Activated CD8-positive, alpha-beta memory T cell treated with anti-CD3 and anti-CD28 coated beads, Interleukin-2, amount 10 ng/mL, durations not matched to agents 7 days and 5 days (primary cell): ENCODE data around the gene BLCAP. TPM values are rescaled to one million over a fixed set of nuclear protein-coding genes. Genes with fewer than 3 reads are reported as not detected.

ENCODE experiments used
- ATAC-seq: fragments of 150-1000 bp; cut with Tn5 transposase; one replicate; pipeline ENCODE4 v1.10.0; 2021; ENCODE audit warnings: moderate library complexity
- CTCF ChIA-PET: fragments of 350-600 bp; sonication (Branson Sonifier 250); formaldehyde crosslinking; loops from one replicate; lab custom pipeline; 2021; ENCODE audit warnings: antibody characterized with exemption; lab: Charles Lee
- DNase-seq: peaks from one replicate; pipeline ENCODE4 v3.0.0-alpha.2; 2020
- H3K27ac Mint-ChIP-seq: one replicate; pipeline ENCODE4 v1.8.0; 2021; ENCODE audit warnings: mild to moderate bottlenecking, mixed read lengths
- H3K27me3 Mint-ChIP-seq: one replicate; pipeline ENCODE4 v1.8.0; 2021; ENCODE audit warnings: mixed read lengths
- H3K36me3 Mint-ChIP-seq: one replicate; pipeline ENCODE4 v1.8.0; 2021; ENCODE audit warnings: mild to moderate bottlenecking, mixed read lengths
- H3K4me1 Mint-ChIP-seq: one replicate; pipeline ENCODE4 v1.8.0; 2021; ENCODE audit warnings: mixed read lengths
- H3K4me3 Mint-ChIP-seq: one replicate; pipeline ENCODE4 v1.8.0; 2021; ENCODE audit warnings: mild to moderate bottlenecking, moderate library complexity, mixed read lengths
- H3K9me3 Mint-ChIP-seq: one replicate; pipeline ENCODE4 v1.8.0; 2022; ENCODE audit warnings: low read depth, mixed read lengths
- total RNA-seq, 2 experiments: library from RNA; stranded (reverse); gene quantifications; one replicate each; pipeline ENCODE4 v1.2.3, GENCODE V29; 2021

Gene BLCAP
- total RNA-seq, 2 experiments from 2014 or later: 32.0 to 36.3 TPM

DNA sequence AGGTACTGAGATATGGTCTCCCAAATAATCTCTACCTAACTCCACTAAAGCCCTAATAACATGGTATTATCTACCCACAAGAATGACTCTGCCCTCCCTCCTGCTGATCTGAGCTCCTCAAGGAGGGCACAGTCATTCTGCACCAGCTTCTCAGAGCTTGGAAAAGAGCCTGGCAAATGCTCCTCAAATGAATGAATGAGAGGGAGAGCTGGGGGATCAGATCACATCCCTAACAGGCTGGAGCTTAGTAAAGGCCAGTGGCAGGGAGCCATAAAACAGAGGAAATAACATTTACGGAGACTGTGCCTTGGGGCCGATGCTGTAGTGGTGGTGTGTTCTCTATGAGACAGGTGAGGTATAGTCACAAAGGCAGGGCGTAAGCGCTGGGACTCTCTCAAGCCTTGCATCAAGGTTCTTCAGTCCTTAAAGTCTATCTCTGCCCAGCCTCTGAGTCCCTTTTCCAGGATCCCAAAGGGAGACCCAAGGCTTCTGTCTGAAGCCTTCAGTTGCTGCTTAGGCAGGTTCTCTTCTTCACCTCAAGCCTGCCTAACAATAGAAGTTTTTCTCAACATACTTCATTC is 13.8 kb downstream of the BLCAP start:
- H3K27ac Mint-ChIP-seq: no peak overlapping the region
- DNase-seq (no peak), ATAC-seq (no peak)
- H3K4me3 Mint-ChIP-seq: no peak overlapping the region
- H3K4me1 Mint-ChIP-seq: no peaks in the 10 kb centered on the region
- peaks cover 1% of the 10 kb centered on the region for H3K36me3 Mint-ChIP-seq
- CTCF ChIA-PET: no interaction called here
- H3K27me3 Mint-ChIP-seq: no peaks in the 10 kb centered on the region
- H3K9me3 Mint-ChIP-seq: no peaks in the 10 kb centered on the region

DNA sequence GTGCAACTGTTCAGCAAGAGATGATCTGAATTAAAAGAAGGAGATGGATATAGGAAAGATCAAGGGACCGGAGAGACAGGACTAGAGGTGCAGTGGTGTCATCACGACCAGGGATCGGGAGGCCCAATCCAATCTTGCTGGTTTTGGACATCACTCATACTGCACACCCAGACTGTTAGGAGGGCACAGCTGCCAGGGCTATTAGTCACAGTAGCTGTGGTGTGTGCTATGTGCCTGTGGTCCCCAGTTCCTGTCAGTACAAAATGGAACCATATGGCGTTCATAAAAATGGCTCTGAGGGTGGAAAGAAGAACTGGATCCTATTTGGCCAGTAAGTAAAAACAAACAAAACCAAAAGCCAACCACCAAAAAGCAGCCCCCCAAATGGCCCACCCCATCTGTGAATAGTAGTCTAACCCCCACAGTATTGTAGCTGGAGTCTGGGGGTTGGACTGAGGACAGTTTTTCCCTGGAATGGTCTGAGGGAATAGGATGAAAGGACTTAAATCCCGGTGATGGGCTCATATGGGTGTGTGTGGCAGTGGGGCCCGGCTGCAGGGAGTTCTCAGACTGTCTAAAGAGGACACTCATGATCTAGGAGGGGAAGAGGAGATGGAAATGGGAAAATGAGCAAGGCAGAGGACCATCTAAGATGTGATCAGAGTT is 15.9 kb downstream of the BLCAP start:
- no peak for ATAC-seq
- CTCF ChIA-PET: no interaction called here
- no peak overlapping the region for H3K4me3 Mint-ChIP-seq

GRCh38 chr20:37510226-37510625 is 17.4 kb downstream of the BLCAP start:
- DNase-seq (no peak), ATAC-seq (no peak)
- H3K36me3 Mint-ChIP-seq: peaks cover 2% of the 10 kb centered on the region
- no peak overlapping the region for H3K27ac Mint-ChIP-seq
- no peak overlapping the region for H3K4me3 Mint-ChIP-seq
- no peaks in the 10 kb centered on the region for H3K4me1 Mint-ChIP-seq
- no peaks in the 10 kb centered on the region for H3K27me3 Mint-ChIP-seq
- CTCF ChIA-PET: no interaction called here
- H3K9me3 Mint-ChIP-seq: no peaks in the 10 kb centered on the region

More for the DNA sequence above, 15.9 kb downstream of the BLCAP start:
- H3K27me3 Mint-ChIP-seq: no peaks in the 10 kb centered on the region
- H3K9me3 Mint-ChIP-seq: no peaks in the 10 kb centered on the region
- peaks cover 2% of the 10 kb centered on the region for H3K36me3 Mint-ChIP-seq
- DNase-seq: no peak
- no peaks in the 10 kb centered on the region for H3K4me1 Mint-ChIP-seq
- H3K27ac Mint-ChIP-seq: no peak overlapping the region

GRCh38 chr20:37506152-37506725 is 21.4 kb downstream of the BLCAP start:
- CTCF ChIA-PET: interaction anchor here (1.1 to 1.6 kb wide), 2 partner anchors 27 to 328 kb away, joined by 3 to 4 read pairs; partner anchors contain the start of gene RPN2
- Mint-ChIP-seq H3K36me3 (peaks cover 2% of the 10 kb centered on the region), H3K9me3 (no peaks in the 10 kb centered on the region), H3K27ac (no peak overlapping the region), H3K27me3 (no peaks in the 10 kb centered on the region), H3K4me3 (no peak overlapping the region), H3K4me1 (no peaks in the 10 kb centered on the region)
- no peak for ATAC-seq
- no peak for DNase-seq

GRCh38 chr20:37505263-37506151 is 22.2 kb downstream of the BLCAP start:
- H3K4me3 Mint-ChIP-seq: no peak overlapping the region
- H3K4me1 Mint-ChIP-seq: no peaks in the 10 kb centered on the region
- H3K36me3 Mint-ChIP-seq: peaks cover 2% of the 10 kb centered on the region
- ATAC-seq (no peak), DNase-seq (no peak)
- H3K27ac Mint-ChIP-seq: no peak overlapping the region
- no peaks in the 10 kb centered on the region for H3K27me3 Mint-ChIP-seq
- H3K9me3 Mint-ChIP-seq: no peaks in the 10 kb centered on the region
- CTCF ChIA-PET: interaction anchor here (1.6 kb wide), 1 partner anchor 327 kb away, joined by 4 read pairs; the partner anchor contains the start of gene RPN2

DNA sequence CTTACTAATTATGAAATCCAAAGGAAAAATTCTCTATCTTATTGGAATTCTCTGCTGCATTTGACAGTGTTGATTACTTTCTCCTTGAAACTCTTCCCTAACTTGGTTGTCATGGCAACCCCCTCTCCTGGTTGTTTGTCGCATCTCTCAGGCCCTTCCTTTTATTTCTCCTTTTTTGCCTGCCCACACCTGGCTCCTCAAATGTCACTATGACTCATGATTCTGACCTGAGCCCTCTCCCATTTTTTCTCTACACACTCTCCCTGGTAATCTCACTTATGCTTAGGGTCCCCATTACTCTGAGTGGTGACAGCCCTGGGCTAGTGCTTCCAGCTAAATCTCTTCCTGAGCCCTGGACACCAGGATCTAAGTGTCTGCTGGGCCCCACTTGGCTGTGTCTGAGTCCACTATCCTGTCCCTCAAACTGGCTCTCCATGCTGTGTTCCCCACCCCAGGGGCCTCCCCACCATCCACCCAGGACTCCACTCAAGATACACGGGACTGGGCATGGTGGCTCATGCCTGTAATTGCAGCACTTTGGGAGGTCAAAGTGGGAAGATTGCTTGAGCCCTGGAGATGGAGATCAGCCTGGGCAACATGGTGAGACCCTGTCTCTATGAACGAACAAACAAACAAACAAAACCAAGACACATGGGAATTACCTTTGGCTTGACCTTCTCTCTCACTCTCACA is 23.1 kb downstream of the BLCAP start:
- Mint-ChIP-seq H3K9me3 (no peaks in the 10 kb centered on the region), H3K27ac (no peak overlapping the region), H3K4me3 (no peak overlapping the region), H3K4me1 (no peaks in the 10 kb centered on the region), H3K27me3 (no peaks in the 10 kb centered on the region), H3K36me3 (peaks cover 2% of the 10 kb centered on the region)
- ATAC-seq (no peak), DNase-seq (no peak)
- CTCF ChIA-PET: no interaction called here

- no peak for ATAC-seq
- Mint-ChIP-seq H3K27ac (no peak overlapping the region), H3K27me3 (no peaks in the 10 kb centered on the region), H3K36me3 (no peaks in the 10 kb centered on the region), H3K4me3 (no peak overlapping the region), H3K9me3 (no peaks in the 10 kb centered on the region), H3K4me1 (no peaks in the 10 kb centered on the region)
- no peak for DNase-seq
- CTCF ChIA-PET: no interaction called here
These were observed 24.3 kb downstream of the BLCAP start for GRCh38 chr20:37503256-37503927.

DNA sequence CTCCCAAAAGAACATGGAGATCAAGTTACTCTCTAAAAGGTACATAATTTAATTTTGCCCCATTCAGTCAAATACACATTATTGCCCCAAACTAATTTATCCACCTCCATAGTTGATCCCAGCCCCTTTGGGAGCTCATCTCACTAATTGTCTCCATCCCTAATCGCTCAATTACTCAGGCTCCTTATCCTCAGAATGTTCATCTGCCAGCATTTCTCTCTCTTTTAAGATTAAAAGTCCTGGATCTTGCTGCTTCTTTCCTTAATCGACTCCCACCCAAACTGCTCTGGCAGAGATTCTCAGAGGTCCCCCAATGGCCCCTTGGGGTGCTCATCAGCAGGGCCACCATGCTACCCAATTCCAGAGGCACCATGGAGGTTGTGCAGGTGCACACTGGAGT is 25.0 kb downstream of the BLCAP start:
- DNase-seq: no peak

GRCh38 chr20:37501940-37502339 is 25.7 kb downstream of the BLCAP start:
- ATAC-seq (no peak), DNase-seq (no peak)
- H3K4me3 Mint-ChIP-seq: no peak overlapping the region
- no peaks in the 10 kb centered on the region for H3K27me3 Mint-ChIP-seq
- H3K9me3 Mint-ChIP-seq: no peaks in the 10 kb centered on the region
- H3K4me1 Mint-ChIP-seq: no peaks in the 10 kb centered on the region
- H3K36me3 Mint-ChIP-seq: no peaks in the 10 kb centered on the region
- no peak overlapping the region for H3K27ac Mint-ChIP-seq
- CTCF ChIA-PET: no interaction called here

More for the DNA sequence above, 25.0 kb downstream of the BLCAP start:
- no peaks in the 10 kb centered on the region for H3K4me1 Mint-ChIP-seq
- H3K27me3 Mint-ChIP-seq: no peaks in the 10 kb centered on the region
- CTCF ChIA-PET: no interaction called here
- H3K4me3 Mint-ChIP-seq: no peak overlapping the region
- no peaks in the 10 kb centered on the region for H3K9me3 Mint-ChIP-seq
- no peak overlapping the region for H3K27ac Mint-ChIP-seq
- ATAC-seq: no peak
- H3K36me3 Mint-ChIP-seq: no peaks in the 10 kb centered on the region

DNA sequence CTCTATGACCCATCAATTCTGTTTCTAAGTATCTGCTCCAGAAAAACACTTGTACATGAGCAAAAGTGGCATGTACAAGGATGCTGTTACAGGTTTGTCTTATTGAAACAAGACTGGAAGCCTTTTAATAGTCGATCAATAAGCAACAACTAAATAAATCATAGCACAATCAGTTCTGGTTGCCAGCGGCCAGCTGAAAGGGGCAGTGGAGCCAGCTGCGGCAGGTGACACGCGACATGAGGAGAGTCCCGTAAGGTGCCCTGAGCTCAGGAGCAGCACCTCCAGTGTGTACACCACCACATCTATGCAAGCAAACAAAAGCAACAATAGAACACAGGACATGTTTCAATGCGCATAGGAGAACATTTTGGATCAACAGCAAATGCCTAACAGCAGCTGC is 27.4 kb downstream of the BLCAP start:
- Mint-ChIP-seq H3K9me3 (no peaks in the 10 kb centered on the region), H3K27me3 (no peaks in the 10 kb centered on the region), H3K4me1 (no peaks in the 10 kb centered on the region), H3K4me3 (no peak overlapping the region), H3K27ac (no peak overlapping the region), H3K36me3 (no peaks in the 10 kb centered on the region)
- ATAC-seq: no peak
- no peak for DNase-seq
- CTCF ChIA-PET: interaction anchor here (1.2 kb wide), 1 partner anchor 20 kb away, joined by 3 read pairs; the partner anchor contains the start of gene NNAT

DNA sequence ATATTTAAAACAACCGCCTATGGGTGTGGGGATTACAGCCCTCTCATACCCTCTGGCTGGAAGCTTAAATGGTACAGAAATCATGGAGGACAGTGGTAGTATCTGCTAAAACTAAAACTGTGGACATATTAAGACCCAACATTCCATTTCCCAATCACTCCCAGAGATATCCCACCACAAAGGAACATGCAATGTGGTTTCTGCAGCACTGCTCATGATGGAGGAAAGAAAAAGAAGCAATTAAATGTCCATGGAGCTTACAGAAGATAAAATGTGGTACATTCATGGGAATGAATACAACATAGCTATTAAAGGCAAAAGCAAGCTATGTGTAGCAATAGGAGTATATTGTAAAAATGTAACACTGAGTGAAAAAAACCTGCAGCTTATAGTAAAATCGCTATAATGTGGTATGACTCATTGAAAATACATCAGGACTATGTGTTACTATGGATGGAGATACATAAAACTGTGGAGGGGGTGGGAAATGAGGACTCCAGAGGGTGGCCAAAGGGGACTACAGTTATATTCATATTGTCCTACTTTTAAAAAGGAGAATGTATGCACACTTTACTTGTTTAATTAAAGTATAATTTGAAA is 29.5 kb downstream of the BLCAP start:
- no peaks in the 10 kb centered on the region for H3K27me3 Mint-ChIP-seq
- no peaks in the 10 kb centered on the region for H3K36me3 Mint-ChIP-seq
- H3K9me3 Mint-ChIP-seq: no peaks in the 10 kb centered on the region
- DNase-seq: no peak
- no peak overlapping the region for H3K27ac Mint-ChIP-seq
- no peak overlapping the region for H3K4me3 Mint-ChIP-seq
- H3K4me1 Mint-ChIP-seq: peaks cover 5% of the 10 kb centered on the region
- ATAC-seq: no peak
- CTCF ChIA-PET: no interaction called here

- no peaks in the 10 kb centered on the region for H3K36me3 Mint-ChIP-seq
- H3K4me3 Mint-ChIP-seq: no peak overlapping the region
- no peak for DNase-seq
- no peaks in the 10 kb centered on the region for H3K27me3 Mint-ChIP-seq
- CTCF ChIA-PET: no interaction called here
- H3K27ac Mint-ChIP-seq: no peak overlapping the region
- no peaks in the 10 kb centered on the region for H3K9me3 Mint-ChIP-seq
- peaks cover 5% of the 10 kb centered on the region for H3K4me1 Mint-ChIP-seq
- no peak for ATAC-seq
These were observed 32.9 kb downstream of the BLCAP start for GRCh38 chr20:37494796-37495195.
